ENCODE measurements around the gene SHANK2.

Gene SHANK2

GRCh38 chr11:71222318-71223080 is 29.9 kb downstream of the SHANK2 start:
- DNase-seq (ENCODE audit: low spot score), result no peak

GRCh38 chr11:71221821-71222220 is 30.6 kb downstream of the SHANK2 start:
- no peak for DNase-seq (ENCODE audit: low spot score)

- no peak for DNase-seq (ENCODE audit: low spot score)
Measured at GRCh38 chr11:71221201-71221600, 31.2 kb downstream of the SHANK2 start.

- DNase-seq (ENCODE audit: low spot score), result no peak
Measured at GRCh38 chr11:71218789-71219499, 33.4 kb downstream of the SHANK2 start.

- DNase-seq (ENCODE audit: low spot score), result no peak
Measured at GRCh38 chr11:71215425-71215965, 36.9 kb downstream of the SHANK2 start.

GRCh38 chr11:71214553-71215424 is 37.6 kb downstream of the SHANK2 start:
- no peak for DNase-seq (ENCODE audit: low spot score)

GRCh38 chr11:71213696-71214552 is 38.5 kb downstream of the SHANK2 start:
- no peak for DNase-seq (ENCODE audit: low spot score)

GRCh38 chr11:71212871-71213559 is 39.4 kb downstream of the SHANK2 start:
- DNase-seq (ENCODE audit: low spot score), result no peak

GRCh38 chr11:71211631-71212030 is 40.7 kb downstream of the SHANK2 start:
- DNase-seq (ENCODE audit: low spot score), result no peak

- DNase-seq (ENCODE audit: low spot score), result no peak
Measured at GRCh38 chr11:71210861-71211260, 41.5 kb downstream of the SHANK2 start.

- no peak for DNase-seq (ENCODE audit: low spot score)
Measured at GRCh38 chr11:71209656-71210055, 42.7 kb downstream of the SHANK2 start.

GRCh38 chr11:71209181-71209580 is 43.2 kb downstream of the SHANK2 start:
- no peak for DNase-seq (ENCODE audit: low spot score)

- DNase-seq (ENCODE audit: low spot score), result no peak
Measured at GRCh38 chr11:71208011-71208774, 44.2 kb downstream of the SHANK2 start.

GRCh38 chr11:71207563-71207962 is 44.8 kb downstream of the SHANK2 start:
- DNase-seq (ENCODE audit: low spot score), result no peak

GRCh38 chr11:71206186-71206585 is 46.2 kb downstream of the SHANK2 start:
- DNase-seq (ENCODE audit: low spot score), result no peak

GRCh38 chr11:71204748-71205664 is 47.4 kb downstream of the SHANK2 start:
- no peak for DNase-seq (ENCODE audit: low spot score)

GRCh38 chr11:71204294-71204693 is 48.1 kb downstream of the SHANK2 start:
- no peak for DNase-seq (ENCODE audit: low spot score)

- no peak for DNase-seq (ENCODE audit: low spot score)
Measured at GRCh38 chr11:71203681-71204080, 48.7 kb downstream of the SHANK2 start.

- DNase-seq (ENCODE audit: low spot score), result no peak
Measured at GRCh38 chr11:71202966-71203365, 49.4 kb downstream of the SHANK2 start.
